IMR-90 (cell line): ENCODE data around the gene MRPS9.

ENCODE experiments used
- BHLHE40 ChIP-seq: fragments of 150-350 bp; IDR thresholded peaks from 2 replicates; pipeline ENCODE4 v1.6.1; 2016; ENCODE audit warnings: mild to moderate bottlenecking, low read depth, low read length
- CEBPB ChIP-seq: IDR thresholded peaks from 2 replicates; pipeline ENCODE4 v1.6.1; 2012; ENCODE audit warnings: low read depth, low read length, improper control_type of control experiment
- CTCF ChIP-seq: conservative IDR thresholded peaks from 2 replicates; pipeline ENCODE4 v1.5.1; 2012; ENCODE audit warnings: mild to moderate bottlenecking, low read depth, low read length, improper control_type of control experiment
- ELK1 ChIP-seq: fragments of 150-350 bp; IDR thresholded peaks from 2 replicates; pipeline ENCODE4 v1.6.1; 2016; ENCODE audit warnings: low read depth, mild to moderate bottlenecking, low read length, moderate library complexity, borderline replicate concordance
- FOS ChIP-seq: fragments of 150-350 bp; IDR thresholded peaks from 2 replicates; pipeline ENCODE4 v1.6.1; 2016; ENCODE audit warnings: low read depth, low read length
- NFE2L2 ChIP-seq: fragments of 150-350 bp; IDR thresholded peaks from 2 replicates; pipeline ENCODE4 v1.6.1; 2016; ENCODE audit warnings: low read depth, mild to moderate bottlenecking, low read length
- POLR2A ChIP-seq: IDR thresholded peaks from 2 replicates; pipeline ENCODE4 v1.6.1; 2012; ENCODE audit warnings: mild to moderate bottlenecking, low read depth, low read length
- RAD21 ChIP-seq: IDR thresholded peaks from 2 replicates; pipeline ENCODE4 v1.6.1; 2012; ENCODE audit warnings: low read length, improper control_type of control experiment
- RCOR1 ChIP-seq: IDR thresholded peaks from 2 replicates; pipeline ENCODE4 v1.6.1; 2012; ENCODE audit warnings: mild to moderate bottlenecking, low read length, improper control_type of control experiment; ENCODE audit not compliant: insufficient replicate concordance
- RFX5 ChIP-seq: IDR thresholded peaks from 2 replicates; pipeline ENCODE4 v1.8.0; 2012; ENCODE audit warnings: low read depth, mild to moderate bottlenecking, low read length, moderate library complexity
- SMC3 ChIP-seq: fragments of 150-350 bp; IDR thresholded peaks from 2 replicates; pipeline ENCODE4 v1.6.1; 2016; ENCODE audit warnings: low read depth, mild to moderate bottlenecking, antibody characterized with exemption, low read length, moderate library complexity
- USF2 ChIP-seq: fragments of 150-350 bp; IDR thresholded peaks from 2 replicates; pipeline ENCODE4 v1.6.1; 2017; ENCODE audit warnings: mild to moderate bottlenecking, antibody characterized with exemption, low read length, low read depth

GRCh38 chr2:105100046-105100840 is 62.4 kb downstream of the MRPS9 start:
- TF ChIP-seq CTCF (no peak), RAD21 (no peak), RCOR1 (no peak), CEBPB (no peak), SMC3 (no peak), BHLHE40 (no peak), RFX5 (no peak), POLR2A (no peak), USF2 (no peak), ELK1 (no peak), FOS (no peak), NFE2L2 (no peak)
